Uterus (tissue), 2 donors: ENCODE measurements around the gene GNAO1.

ENCODE experiments used
- POLR2A ChIP-seq, 2 donors: fragments of 450-650 bp; IDR thresholded peaks; one replicate each; pipeline ENCODE4 v1.6.1; 2016; ENCODE audit warnings: antibody characterized with exemption in 2 of 2, mild to moderate bottlenecking in 1 of 2, moderate library complexity in 1 of 2
- TF ChIP-seq, protein P1 (sequence below), 4 experiments: fragments of 200-600 bp in 2 of 4; fragments of 450-650 bp in 2 of 4; sonication (generic) in 2 of 4; IDR thresholded peaks; one replicate each; pipeline ENCODE4 v1.5.1; 2016 to 2019; ENCODE audit warnings: antibody characterized with exemption in 4 of 4, mild to moderate bottlenecking in 2 of 4, moderate library complexity in 1 of 4

DNA sequence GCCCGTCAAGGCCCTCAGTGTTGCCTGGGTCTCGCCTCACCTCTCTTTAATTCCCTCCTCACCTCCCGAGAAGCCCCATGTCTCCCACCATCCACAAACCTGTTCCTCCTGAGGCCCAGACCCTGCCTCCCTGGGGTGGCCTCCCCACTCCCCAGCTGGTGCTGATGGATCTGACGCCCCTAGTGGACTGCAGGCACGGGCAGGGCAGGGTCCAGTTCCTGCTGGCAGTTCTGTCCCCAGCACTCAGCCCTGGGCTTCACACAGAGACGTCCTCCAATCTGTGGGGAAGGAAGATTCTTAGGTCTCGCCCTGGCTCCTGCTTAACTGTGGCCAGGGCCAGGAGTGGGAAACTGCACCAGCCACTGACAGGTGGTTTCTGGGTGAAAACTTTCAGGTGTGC is 125.3 kb downstream of the GNAO1 start:
- TF ChIP-seq, protein P1, sequence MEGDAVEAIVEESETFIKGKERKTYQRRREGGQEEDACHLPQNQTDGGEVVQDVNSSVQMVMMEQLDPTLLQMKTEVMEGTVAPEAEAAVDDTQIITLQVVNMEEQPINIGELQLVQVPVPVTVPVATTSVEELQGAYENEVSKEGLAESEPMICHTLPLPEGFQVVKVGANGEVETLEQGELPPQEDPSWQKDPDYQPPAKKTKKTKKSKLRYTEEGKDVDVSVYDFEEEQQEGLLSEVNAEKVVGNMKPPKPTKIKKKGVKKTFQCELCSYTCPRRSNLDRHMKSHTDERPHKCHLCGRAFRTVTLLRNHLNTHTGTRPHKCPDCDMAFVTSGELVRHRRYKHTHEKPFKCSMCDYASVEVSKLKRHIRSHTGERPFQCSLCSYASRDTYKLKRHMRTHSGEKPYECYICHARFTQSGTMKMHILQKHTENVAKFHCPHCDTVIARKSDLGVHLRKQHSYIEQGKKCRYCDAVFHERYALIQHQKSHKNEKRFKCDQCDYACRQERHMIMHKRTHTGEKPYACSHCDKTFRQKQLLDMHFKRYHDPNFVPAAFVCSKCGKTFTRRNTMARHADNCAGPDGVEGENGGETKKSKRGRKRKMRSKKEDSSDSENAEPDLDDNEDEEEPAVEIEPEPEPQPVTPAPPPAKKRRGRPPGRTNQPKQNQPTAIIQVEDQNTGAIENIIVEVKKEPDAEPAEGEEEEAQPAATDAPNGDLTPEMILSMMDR (IDR thresholded peaks at IDR 0.05), result no peak
- no peak for TF ChIP-seq POLR2A (IDR thresholded peaks at IDR 0.05)
